GM12872 (cell line): ENCODE data around the gene VPS13D.

Experiments used
- CTCF ChIP-seq: IDR thresholded peaks from 3 replicates; pipeline ENCODE4 v1.5.1; 2011; ENCODE audit warnings: low read depth, mild to moderate bottlenecking, low read length, moderate library complexity; ENCODE audit not compliant: insufficient read depth

Gene VPS13D

DNA sequence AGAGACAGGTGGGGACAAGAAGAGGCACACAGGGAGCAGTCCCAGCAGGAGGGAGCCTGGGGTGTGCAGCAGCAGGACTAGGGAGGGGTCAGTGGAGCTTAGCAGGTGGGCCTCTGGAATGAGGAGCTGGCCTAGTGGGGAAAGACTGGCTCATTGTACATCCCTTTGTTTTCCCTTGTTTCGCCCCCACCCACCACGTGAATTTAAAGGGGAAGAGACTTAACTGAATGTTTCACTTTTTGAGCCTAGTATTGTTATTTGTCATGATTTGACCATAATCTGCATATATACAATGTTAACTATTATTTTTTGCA is 206.5 kb downstream of the VPS13D start:
- TF ChIP-seq CTCF: no peak

DNA sequence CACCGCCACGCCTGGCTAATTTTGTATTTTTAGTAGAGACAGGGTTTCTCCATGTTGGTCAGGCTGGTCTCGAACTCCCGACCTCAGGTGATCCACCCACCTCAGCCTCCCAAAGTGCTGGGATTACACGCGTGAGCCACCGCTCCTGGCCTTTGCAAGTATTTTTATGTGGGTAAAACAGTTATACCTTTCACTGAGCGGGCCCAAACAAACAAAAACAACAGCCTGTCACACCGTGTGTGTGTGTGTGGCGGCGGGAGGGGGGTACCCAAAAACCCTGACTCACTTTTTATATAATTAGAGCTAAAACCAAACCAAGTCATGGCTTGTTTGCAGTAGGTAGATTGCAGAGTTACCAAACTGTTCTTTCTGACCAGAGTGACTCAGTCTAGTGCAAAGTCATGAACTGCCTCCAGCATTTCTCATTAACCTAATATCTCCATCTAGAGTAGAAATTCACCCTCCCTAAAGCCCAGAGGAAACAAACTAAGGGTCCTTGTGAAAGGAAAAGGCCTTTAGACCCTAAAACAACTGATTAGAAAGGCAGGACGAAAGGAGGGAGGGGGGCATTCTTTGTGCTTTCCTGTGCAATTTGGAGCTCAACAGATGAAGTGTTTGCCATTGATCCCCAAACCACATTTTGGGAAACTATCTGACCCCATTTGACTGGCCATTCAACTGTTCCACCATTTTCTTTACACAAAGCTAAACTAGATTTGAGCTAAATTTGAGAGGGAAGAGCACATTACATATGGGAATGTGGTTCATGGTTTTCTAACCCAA is 207.2 kb downstream of the VPS13D start:
- no peak for TF ChIP-seq CTCF

DNA sequence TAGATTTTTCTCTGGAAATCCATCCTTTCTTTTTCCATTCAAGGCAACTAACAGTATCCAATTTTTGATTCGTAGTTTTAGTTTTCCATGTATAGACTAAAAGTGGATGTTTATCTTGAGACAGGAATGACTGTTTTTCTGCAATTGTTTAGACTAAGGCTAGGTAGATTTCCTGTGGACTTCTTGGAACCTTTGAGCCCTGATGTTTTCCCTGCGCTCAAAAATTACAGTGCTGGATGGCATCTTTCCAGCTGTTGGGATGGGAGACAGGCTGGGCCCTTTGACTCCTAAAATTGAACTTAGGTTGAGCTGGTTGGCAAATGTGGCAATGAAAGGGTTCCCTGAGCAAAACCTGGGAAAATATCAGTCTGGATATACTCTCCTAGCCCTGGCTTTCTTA is 207.8 kb downstream of the VPS13D start:
- no peak for TF ChIP-seq CTCF

DNA sequence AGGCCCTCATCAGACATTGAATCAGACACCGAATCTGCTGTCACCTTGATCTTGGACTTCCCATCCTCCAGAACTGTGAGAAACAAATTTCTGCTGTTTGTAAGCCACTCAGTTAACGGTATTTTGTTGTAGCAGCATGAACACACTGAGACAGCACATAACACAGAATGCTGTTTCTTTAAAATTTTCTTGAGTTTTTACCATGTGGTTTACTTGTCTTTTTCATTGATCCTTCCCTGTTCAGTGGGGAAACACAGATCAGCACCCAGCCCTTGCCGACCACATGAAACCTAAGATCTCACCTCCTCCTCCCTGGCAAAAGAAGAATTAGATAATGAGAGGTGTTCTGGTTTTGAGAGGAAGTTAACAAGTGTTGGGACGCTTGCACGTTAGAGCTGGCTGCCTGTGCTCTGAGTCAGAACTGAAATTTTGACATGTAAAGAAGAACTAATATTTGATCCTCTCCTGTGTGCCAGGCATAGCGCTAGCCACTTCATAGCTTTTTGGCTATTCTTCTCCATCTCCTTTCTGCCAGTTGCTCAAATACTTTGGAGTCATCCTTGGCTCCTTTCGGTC is 208.6 kb downstream of the VPS13D start:
- no peak for TF ChIP-seq CTCF

DNA sequence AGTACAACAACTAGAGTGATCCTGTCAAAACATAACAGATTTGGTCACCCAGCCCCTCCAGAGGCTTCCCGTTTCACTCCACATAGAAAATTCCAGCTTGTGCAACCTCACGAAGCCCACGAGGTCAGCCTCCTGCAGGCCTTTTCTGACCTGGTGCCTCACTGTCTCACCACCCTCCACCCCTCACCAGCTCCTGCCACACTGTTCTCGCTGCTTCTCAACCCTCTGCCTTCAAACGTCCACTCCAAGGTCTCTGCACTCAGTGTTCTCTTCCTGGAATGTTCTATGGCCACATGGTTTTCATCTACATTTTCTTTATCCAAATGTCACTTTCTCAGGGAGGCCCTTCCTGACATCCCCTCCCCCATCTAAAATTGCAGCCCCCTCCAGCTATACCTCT is 209.2 kb downstream of the VPS13D start:
- no peak for TF ChIP-seq CTCF

- no peak for TF ChIP-seq CTCF
Measured at GRCh38 chr1:12441414-12442105, 211.7 kb downstream of the VPS13D start.

DNA sequence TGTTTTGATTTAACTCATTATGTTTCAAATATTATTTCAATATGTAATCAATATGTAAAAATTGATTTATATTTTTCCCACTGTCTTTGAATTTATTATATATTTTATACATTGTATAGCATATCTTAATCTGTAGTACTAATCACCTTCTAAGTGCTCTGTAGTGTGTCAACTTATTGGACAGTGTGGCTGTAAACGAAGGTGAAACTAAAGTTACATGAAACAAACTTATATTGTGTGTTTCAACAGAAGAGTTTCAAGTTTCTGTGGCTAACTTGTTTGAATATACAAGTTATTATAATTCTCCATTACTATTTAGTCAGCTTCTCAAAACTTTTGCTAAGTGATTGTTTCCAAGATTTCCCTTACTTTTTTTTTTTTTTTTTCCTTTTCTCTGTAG is 212.4 kb downstream of the VPS13D start:
- TF ChIP-seq CTCF: no peak
